Body of pancreas (tissue), 4 donors: ENCODE data around the gene TTC24.
"Not testable (repeated sequence)": the region's sequence is repeated elsewhere in the genome, so short reads cannot be mapped to it uniquely, and the experiment has no call there.

Experiments
- POLR2A ChIP-seq, 3 donors: fragments of 450-650 bp; IDR thresholded peaks; one replicate each; pipeline ENCODE4 v1.6.1; 2016; ENCODE audit warnings: antibody characterized with exemption in 3 of 3, mild to moderate bottlenecking in 2 of 3
- TF ChIP-seq, protein P1 (sequence below), 7 experiments: fragments of 450-650 bp in 4 of 7; fragments of 200-600 bp in 3 of 7; sonication (generic) in 3 of 7; IDR thresholded peaks; one replicate each; pipeline ENCODE4 v1.5.1; 2016 to 2019; ENCODE audit warnings: antibody characterized with exemption in 7 of 7

DNA sequence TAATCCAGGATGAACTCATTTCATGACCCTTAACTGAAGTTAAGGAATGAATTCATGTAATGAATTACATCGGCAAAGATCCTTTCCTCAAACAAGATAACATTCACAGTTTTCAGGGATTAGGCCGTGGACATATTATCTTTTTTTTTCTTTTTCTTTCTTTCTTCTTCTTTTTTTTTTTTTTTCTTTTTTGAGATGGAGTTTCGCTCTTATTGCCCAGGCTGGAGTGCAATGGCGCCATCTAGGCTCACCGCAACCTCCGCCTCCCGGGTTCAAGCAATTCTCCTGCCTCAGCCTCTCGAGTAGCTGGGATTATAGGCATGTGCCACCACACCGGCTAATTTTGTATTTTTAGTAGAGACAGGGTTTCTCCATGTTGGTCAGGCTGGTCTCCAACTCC lies 51.6 kb downstream of the TTC24 start:
- TF ChIP-seq, protein P1, sequence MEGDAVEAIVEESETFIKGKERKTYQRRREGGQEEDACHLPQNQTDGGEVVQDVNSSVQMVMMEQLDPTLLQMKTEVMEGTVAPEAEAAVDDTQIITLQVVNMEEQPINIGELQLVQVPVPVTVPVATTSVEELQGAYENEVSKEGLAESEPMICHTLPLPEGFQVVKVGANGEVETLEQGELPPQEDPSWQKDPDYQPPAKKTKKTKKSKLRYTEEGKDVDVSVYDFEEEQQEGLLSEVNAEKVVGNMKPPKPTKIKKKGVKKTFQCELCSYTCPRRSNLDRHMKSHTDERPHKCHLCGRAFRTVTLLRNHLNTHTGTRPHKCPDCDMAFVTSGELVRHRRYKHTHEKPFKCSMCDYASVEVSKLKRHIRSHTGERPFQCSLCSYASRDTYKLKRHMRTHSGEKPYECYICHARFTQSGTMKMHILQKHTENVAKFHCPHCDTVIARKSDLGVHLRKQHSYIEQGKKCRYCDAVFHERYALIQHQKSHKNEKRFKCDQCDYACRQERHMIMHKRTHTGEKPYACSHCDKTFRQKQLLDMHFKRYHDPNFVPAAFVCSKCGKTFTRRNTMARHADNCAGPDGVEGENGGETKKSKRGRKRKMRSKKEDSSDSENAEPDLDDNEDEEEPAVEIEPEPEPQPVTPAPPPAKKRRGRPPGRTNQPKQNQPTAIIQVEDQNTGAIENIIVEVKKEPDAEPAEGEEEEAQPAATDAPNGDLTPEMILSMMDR (IDR thresholded peaks at IDR 0.05): not testable (repeated sequence)
- not testable (repeated sequence) for TF ChIP-seq POLR2A (IDR thresholded peaks at IDR 0.05)
